ENCODE measurements around the gene HAUS7.

The HAUS7 gene

DNA sequence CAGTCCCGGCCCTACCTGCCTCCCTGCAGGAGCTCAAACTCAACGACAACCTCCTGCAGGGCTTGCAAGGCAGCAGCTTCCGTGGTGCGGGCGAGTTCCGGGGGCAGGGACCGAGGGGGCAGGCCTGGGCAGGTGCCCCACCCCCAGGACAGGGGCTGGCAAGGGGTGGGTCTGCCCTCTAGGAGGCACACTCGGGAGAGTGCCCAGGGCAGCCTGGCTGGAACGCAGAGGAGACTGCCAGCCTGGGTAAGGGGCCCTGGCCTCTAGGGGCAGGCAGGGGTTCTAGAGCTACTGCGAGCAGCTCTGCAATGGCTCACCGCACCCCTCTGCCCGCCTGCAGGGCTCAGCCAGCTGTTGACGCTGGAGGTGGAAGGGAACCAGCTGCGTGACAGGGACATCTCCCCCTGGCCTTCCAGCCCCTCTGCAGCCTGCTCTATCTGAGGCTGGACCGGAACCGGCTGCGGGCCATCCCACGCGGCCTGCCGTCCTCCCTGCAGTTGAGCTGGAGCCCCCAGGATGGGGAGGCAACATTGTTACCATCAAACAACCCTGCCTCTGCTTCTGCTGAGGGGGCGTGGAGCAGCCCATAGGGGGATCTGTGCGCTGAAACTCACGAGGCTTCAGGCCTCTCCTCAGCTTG lies 12.1 kb upstream of the HAUS7 start:
- no peak for DNase-seq (ENCODE audit: low spot score)
- in situ Hi-C loops (cut with MboI; ENCODE audit: low sequenced_read_pairs, unreplicated experiment): no loop called here
- TF ChIP-seq, protein P1, sequence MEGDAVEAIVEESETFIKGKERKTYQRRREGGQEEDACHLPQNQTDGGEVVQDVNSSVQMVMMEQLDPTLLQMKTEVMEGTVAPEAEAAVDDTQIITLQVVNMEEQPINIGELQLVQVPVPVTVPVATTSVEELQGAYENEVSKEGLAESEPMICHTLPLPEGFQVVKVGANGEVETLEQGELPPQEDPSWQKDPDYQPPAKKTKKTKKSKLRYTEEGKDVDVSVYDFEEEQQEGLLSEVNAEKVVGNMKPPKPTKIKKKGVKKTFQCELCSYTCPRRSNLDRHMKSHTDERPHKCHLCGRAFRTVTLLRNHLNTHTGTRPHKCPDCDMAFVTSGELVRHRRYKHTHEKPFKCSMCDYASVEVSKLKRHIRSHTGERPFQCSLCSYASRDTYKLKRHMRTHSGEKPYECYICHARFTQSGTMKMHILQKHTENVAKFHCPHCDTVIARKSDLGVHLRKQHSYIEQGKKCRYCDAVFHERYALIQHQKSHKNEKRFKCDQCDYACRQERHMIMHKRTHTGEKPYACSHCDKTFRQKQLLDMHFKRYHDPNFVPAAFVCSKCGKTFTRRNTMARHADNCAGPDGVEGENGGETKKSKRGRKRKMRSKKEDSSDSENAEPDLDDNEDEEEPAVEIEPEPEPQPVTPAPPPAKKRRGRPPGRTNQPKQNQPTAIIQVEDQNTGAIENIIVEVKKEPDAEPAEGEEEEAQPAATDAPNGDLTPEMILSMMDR (IDR thresholded peaks at IDR 0.05; ENCODE audit: borderline replicate concordance, control extremely low read depth, extremely low read depth, insufficient read depth, missing control alignments): no peak

DNA sequence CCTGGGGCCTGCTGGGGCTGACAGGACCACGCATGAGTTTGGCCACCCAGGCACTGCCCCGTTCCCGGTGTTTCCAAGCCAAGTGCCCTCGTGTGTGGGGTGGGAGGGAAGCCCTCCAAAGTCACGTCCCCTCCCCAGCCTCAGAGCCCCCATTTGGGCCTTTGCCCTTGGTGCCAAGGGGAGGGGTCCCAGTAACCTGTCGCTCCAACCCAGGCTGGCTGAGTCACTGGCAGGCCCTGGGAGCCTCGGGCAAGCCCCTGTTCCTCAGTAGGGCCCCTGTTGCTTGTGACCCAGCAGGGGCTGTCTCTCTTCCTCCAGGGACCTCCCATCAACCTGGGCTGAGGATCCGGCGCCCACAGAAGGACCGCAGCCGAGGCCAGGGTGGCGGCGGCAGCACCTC lies 10.7 kb upstream of the HAUS7 start:
- no peak for DNase-seq (ENCODE audit: low spot score)
- in situ Hi-C loops (cut with MboI; ENCODE audit: low sequenced_read_pairs, unreplicated experiment): no loop called here
- TF ChIP-seq, protein P1 (IDR thresholded peaks at IDR 0.05; ENCODE audit: borderline replicate concordance, control extremely low read depth, extremely low read depth, insufficient read depth, missing control alignments): no peak

DNA sequence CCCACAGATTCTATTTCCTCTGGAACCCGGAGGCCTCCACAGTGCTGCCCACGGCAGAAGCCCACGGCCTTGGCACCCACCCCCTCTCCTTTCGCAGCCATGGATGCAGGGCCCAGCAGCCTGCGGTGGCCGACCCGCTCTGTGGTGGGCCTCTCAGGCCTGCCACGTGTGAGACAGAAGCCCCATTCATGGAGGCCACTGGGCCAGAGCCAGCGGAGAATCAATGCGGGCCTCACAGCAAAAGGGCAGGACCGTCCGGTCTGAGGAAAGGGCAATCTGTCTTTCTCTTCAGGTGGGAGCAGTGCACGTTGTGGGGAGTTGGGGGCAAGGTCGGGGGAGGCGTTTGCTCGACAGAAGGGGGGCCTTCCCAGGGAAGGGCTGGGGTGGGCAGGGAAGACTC lies 8.4 kb upstream of the HAUS7 start:
- in situ Hi-C loops (cut with MboI; ENCODE audit: low sequenced_read_pairs, unreplicated experiment): no loop called here
- TF ChIP-seq, protein P1 (IDR thresholded peaks at IDR 0.05; ENCODE audit: borderline replicate concordance, control extremely low read depth, extremely low read depth, insufficient read depth, missing control alignments): no peak
- DNase-seq (ENCODE audit: low spot score): no peak

DNA sequence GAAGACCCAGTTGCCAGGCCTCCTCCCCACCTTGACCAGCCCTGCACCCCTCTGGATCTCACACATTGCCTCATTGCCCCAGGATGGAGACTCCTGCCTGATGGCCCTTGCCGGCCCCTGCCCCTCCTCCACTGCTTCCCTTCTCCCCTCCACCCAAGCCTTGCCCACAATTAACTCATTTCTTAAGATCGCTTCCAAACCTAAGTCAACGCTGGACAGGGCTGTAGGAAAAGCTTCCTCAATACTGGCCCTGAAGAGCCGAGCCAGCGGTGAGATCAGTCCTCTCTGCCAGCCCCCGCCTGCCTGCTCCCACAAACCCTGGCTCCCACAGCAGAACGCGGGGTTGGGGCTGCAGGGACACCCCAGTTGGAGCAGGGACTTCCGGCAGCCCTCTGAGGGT lies 7.5 kb upstream of the HAUS7 start:
- in situ Hi-C loops (cut with MboI; ENCODE audit: low sequenced_read_pairs, unreplicated experiment): no loop called here
- DNase-seq (ENCODE audit: low spot score): no peak
- TF ChIP-seq, protein P1 (IDR thresholded peaks at IDR 0.05; ENCODE audit: borderline replicate concordance, control extremely low read depth, extremely low read depth, insufficient read depth, missing control alignments): no peak

DNA sequence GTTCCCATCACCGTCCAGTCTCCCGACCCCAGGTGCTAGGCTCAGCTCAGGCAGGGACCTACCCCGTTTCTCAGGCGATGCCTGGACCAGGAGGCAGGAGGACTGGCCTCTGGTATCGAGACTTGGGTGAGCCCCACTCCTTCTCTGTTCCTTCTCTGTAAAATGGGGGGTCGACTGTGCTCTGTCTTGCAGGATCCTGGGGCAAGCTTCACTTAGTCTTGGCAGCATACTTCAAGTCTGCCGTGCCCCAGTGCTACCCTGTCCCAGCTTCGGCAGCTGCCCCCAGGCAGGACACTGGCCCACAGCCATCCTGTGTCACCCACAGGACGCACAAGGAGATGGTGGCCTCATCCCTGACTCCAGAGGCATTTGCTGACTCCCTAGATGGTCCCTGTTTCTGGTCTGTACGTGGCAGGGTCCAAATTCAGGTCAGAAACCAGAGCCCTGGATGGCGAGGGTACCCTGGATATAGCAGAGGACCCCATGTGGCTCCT lies 7.0 kb upstream of the HAUS7 start:
- TF ChIP-seq, protein P1 (IDR thresholded peaks at IDR 0.05; ENCODE audit: borderline replicate concordance, control extremely low read depth, extremely low read depth, insufficient read depth, missing control alignments): no peak
- DNase-seq (ENCODE audit: low spot score): no peak
- in situ Hi-C loops (cut with MboI; ENCODE audit: low sequenced_read_pairs, unreplicated experiment): no loop called here

DNA sequence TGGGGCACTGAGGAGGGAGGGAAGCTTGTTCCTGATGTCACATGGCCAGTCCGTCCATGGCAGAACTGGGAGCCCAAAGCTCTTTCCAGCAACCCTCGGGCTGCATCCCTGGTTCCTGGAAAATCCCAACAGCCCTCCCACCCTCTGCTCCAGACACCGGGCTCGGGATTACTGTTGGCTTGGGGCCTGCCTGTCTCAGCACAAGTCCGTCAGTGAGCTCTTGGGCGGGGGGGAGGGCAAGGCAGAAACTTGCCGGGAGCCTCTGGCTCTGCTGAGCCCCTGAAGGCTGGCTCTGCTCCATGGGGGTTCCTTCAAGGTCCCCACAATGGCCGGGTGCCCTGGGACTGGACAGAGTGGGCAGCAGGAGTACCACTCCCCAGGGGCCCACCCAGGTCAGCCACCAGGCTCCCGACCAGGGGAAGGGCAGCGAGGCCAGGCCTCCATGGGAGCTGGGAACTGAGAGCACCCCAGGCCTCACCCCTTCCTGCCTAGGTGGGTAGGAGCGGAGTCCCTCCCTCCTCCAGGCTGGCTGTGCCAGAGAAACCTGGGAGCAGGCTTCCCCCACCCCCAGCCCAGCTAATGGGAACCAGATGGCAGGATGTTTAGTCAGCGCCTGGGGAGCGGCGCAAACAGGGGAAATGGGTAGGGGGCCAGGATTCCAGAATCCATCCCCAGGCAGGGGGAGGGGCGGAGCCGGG lies 6.4 kb upstream of the HAUS7 start:
- in situ Hi-C loops (cut with MboI; ENCODE audit: low sequenced_read_pairs, unreplicated experiment): no loop called here
- TF ChIP-seq, protein P1 (IDR thresholded peaks at IDR 0.05; ENCODE audit: borderline replicate concordance, control extremely low read depth, extremely low read depth, insufficient read depth, missing control alignments): no peak
- DNase-seq (ENCODE audit: low spot score): no peak

All from GM13976 (cell line).